Stimulated activated CD4-positive, alpha-beta T cell treated with anti-CD3 and anti-CD28 coated beads, Interleukin-2, amount 100 ng/mL, for 48 hours (primary cell): ENCODE measurements around the gene TULP3.

ENCODE experiments used
- DNase-seq, 2 donors: peaks; one replicate each; pipeline ENCODE4 v3.0.0-alpha.2; 2020

Gene TULP3

DNA sequence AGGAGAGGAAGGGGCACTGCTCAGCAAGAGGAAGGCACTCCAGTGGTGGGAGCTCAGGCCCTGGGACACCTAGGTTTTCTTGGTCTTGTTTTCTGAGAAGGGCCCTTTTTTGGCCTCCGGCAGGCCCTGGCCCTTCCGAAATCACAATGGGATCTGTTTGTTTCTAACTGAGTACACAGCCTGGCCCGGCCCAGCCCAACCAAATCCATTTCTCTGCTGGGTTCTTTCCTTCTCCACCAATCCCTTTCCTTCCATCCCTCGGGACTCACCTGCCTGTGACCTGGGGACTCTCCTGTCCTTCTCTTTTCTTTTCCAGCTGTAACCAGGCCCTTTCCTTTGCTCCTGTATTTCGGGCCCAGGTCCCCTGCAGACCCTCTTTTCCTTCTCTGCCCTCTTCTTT is 87.1 kb downstream of the TULP3 start:
- DNase-seq: no peak

DNA sequence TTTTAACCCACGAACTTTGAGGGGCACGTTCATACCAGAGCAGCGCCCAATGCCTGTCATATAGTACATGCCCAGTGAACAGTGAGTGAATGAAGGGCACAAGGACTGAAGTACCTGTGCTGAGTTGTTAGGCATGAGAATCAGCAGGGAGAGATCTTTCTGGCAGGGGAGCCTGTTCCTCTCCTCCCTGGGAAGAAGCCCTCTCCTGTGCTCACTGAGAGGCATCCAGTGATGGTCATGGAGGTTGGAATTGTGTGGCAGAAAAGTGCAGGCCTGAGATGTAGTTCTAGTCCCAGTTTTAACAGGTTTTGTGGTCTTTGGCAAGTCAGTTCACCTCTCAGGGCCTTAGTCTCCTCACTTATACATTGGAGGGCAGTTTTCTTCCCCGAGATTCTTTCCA is 89.1 kb downstream of the TULP3 start:
- DNase-seq: no peak

DNA sequence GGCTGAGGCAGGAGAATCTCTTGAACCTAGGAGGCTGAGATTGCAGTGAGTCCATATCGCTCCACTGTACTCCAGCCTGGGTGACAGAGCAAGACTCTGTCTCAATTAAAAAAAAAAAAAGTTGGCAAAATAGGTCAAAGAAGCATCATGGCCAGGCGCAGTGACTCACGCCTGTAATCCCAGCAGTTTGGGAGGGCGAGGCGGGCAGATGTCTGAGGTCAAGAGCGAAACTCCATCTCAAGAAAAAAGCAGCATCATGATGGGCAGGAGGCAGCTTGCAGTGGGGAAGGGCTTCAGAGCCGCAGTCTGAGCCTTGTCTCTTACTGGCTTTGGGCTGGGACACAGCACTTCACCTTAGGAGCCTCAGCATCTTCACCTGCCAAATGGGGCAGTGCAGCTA is 89.9 kb downstream of the TULP3 start:
- no peak for DNase-seq

DNA sequence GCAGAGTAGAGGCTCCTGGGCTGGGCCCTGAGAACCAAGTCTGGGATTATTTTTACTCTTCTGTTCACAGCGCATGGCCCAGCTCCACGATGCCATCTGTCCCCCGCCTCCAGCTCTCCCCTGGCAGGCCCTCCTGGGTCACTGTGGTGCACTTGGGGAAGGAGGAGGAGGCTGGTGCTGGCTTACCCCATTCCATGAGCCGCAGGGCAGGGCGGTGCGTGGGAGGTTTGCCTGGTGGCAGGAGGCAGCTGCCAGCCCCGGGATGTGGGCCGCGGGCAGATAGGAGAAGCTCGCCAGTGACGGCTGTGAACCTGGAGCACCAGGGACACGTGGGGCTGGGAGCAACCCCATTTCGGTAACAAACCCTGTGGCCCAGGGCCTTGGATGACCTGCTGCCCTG is 91.7 kb downstream of the TULP3 start:
- no peak for DNase-seq

DNA sequence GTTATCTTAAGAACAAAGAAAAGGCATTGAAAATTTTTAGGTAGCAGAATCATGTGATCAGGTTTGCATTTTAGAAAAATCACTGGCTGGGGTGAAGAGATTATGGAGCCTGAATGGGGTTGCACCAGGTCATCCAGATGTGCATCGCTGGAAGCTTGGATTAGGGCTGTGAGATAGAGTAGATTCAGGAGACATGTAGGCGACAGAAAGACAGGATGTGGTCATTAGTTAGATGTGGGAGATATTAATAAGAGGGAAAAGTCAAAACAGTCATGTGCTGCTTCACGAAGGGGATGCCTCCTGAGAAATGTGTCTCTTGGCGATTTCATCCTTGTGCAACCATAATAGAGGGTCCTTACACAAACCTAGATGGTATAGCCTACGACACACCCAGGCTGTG is 93.6 kb downstream of the TULP3 start:
- DNase-seq: no peak

DNA sequence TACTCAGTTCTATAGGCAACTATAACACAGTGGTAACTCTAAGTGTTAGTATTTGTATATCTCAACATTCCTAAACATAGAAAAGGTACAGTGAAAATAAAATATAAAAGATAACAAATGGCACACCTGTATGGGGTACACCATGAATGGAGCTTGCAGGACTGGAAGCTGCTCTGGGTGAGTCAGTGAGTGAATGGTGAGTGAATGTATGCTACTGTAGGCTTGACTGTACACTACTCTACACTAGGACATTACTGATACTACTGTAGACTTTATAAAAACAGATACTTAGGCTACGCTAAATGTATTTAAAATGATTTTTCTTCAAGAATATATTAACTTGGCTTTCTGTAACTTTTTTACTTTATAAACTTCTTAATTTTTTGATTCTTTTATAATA is 94.0 kb downstream of the TULP3 start:
- no peak for DNase-seq

DNA sequence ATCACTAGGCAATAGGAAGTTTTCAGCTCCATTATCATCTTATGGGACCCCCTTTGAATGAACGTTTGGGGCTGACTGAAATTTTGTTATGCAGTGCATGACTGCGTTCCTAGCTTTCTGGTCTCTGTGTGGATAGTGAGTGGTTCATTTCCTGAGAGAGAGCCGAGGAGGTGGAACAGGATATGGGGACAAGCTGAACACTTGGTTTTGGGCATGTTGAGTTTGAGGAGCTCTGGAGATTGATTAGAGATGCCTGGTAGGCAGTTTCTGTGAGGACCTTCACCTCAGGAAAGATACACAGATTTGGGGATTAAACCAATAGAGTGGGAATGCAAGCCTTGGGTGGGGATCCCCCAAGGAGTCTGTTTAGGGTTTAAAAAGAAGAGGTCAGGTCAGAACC is 96.2 kb downstream of the TULP3 start:
- DNase-seq: no peak

DNA sequence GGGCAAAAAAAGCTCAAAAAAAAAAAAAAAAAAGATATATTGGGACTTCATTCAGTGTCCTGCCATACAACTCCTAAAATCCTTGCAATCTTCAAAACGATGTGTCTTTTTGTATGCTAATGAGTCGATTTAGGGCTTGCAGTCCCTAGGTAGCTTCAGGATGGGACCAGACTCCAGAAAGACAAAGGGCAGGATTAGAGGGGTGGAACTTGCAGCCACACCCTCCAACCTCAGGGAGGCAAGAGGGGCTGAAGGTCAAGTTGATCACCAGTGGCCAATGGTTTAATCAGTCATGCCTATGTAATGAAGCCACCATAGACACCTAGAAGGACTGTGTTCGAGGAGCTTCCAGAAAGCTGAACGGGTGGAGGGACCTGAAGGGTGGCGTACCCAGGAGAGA is 97.8 kb downstream of the TULP3 start:
- no peak for DNase-seq
